Measurements from ENCODE around the gene AFAP1.

The AFAP1 gene

GRCh38 chr4:7968262-7968896 lies 28.7 kb upstream of the AFAP1 start:
- intact Hi-C loops (cut with DNase I; ENCODE audit: low total_unique reads), result no loop called here
- H3K36me3 ChIP-seq, result no peaks in the 10 kb centered on the region

GRCh38 chr4:7967501-7968261 lies 28.0 kb upstream of the AFAP1 start:
- Histone ChIP-seq H3K27ac (no peak overlapping the region), H3K4me1 (peaks cover 0 to 37% (median 21%) of the 10 kb centered on the region in 4 donors), H3K27me3 (no peaks in the 10 kb centered on the region), H3K4me3 (no peak overlapping the region), H3K36me3 (no peaks in the 10 kb centered on the region), H3K9me3 (no peaks in the 10 kb centered on the region)
- no peak for DNase-seq
- TF ChIP-seq CTCF (IDR thresholded peaks at IDR 0.05), result no peak
- intact Hi-C loops (cut with DNase I; ENCODE audit: low total_unique reads), result no loop called here

More at GRCh38 chr4:7968262-7968896, 28.7 kb upstream of the AFAP1 start:
- Histone ChIP-seq H3K27ac (peak overlapping the region in 1 of 2 donors; percentile 17), H3K4me1 (peaks cover 0 to 41% (median 23%) of the 10 kb centered on the region in 4 donors), H3K4me3 (no peak overlapping the region), H3K27me3 (no peaks in the 10 kb centered on the region), H3K9me3 (no peaks in the 10 kb centered on the region)
- TF ChIP-seq CTCF (IDR thresholded peaks at IDR 0.05), result no peak
- DNase-seq, result no peak

GRCh38 chr4:7967063-7967440 lies 27.4 kb upstream of the AFAP1 start:
- intact Hi-C loops (cut with DNase I; ENCODE audit: low total_unique reads), result no loop called here
- no peak overlapping the region for H3K27ac ChIP-seq
- H3K4me1 ChIP-seq, result peaks cover 0 to 31% (median 21%) of the 10 kb centered on the region in 4 donors
- H3K9me3 ChIP-seq, result no peaks in the 10 kb centered on the region
- H3K36me3 ChIP-seq, result no peaks in the 10 kb centered on the region
- DNase-seq, result no peak
- H3K27me3 ChIP-seq, result no peaks in the 10 kb centered on the region
- TF ChIP-seq CTCF (IDR thresholded peaks at IDR 0.05), result no peak
- no peak overlapping the region for H3K4me3 ChIP-seq

GRCh38 chr4:7966281-7967062 lies 26.8 kb upstream of the AFAP1 start:
- H3K36me3 ChIP-seq, result no peaks in the 10 kb centered on the region
- no peak for DNase-seq
- intact Hi-C loops (cut with DNase I; ENCODE audit: low total_unique reads), result no loop called here
- no peaks in the 10 kb centered on the region for H3K9me3 ChIP-seq
- H3K4me1 ChIP-seq, result peaks cover 0 to 34% (median 22%) of the 10 kb centered on the region in 4 donors
- TF ChIP-seq CTCF (IDR thresholded peaks at IDR 0.05), result no peak
- H3K4me3 ChIP-seq, result no peak overlapping the region
- H3K27ac ChIP-seq, result no peak overlapping the region
- no peaks in the 10 kb centered on the region for H3K27me3 ChIP-seq

DNA sequence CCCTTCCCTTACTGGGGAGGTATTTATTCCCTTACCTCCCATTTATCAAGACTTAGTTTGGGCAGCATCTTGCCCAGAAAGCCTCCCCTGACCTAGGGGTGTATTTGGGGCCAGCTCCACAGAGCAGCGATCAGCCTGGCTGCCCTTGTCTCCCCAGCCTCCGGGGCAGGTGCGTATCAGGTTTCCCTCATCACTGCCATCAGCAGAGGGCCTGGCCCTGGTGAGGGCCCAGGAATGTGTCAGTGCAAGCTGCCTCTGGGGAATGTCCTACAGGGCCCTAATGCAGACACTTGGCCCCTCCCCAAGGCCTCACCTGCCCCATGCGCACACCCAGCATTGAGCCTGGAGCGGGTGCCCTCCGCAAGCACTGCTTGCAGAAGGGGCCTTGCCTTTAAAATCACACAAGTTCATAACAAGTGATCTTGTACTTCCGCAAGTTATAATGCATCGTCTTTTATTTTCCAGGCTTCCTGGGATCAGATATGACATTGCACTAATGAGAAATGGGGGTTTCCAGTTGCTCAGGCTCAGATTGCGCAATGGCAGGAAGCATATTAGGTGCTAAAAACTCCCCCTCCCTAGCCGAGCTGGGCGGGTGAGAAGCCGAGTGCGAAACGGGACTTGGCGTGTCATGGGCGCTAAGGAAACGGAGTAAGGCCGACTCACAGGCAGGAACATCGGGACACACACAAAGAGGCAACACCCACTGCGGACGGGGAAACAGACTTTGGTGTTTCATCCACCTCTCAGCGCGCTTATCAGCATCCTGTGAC lies 25.4 kb upstream of the AFAP1 start:
- no peak for DNase-seq
- H3K36me3 ChIP-seq, result no peaks in the 10 kb centered on the region
- TF ChIP-seq CTCF (IDR thresholded peaks at IDR 0.05), result no peak
- H3K4me1 ChIP-seq, result peaks cover 0 to 41% (median 25%) of the 10 kb centered on the region in 4 donors
- H3K27ac ChIP-seq, result no peak overlapping the region
- no peak overlapping the region for H3K4me3 ChIP-seq
- H3K9me3 ChIP-seq, result no peaks in the 10 kb centered on the region
- H3K27me3 ChIP-seq, result no peaks in the 10 kb centered on the region
- intact Hi-C loops (cut with DNase I; ENCODE audit: low total_unique reads), result no loop called here
